OCI-LY3 (cell line): ENCODE results near the gene PLEKHA4.

ENCODE experiments used
- EZH2phosphoT487 ChIP-seq: fragments of 200-600 bp; shearing (Covaris generic); IDR thresholded peaks from 2 replicates; pipeline ENCODE4 v1.6.1; 2018; ENCODE audit warnings: antibody characterized with exemption, mixed run types, low read depth
- TF ChIP-seq, protein P1 (sequence below): fragments of 200-600, 300-600 bp; sonication (generic); IDR thresholded peaks from 2 replicates; pipeline ENCODE4 v1.5.1; 2014; ENCODE audit warnings: antibody characterized with exemption, low read length, low read depth

DNA sequence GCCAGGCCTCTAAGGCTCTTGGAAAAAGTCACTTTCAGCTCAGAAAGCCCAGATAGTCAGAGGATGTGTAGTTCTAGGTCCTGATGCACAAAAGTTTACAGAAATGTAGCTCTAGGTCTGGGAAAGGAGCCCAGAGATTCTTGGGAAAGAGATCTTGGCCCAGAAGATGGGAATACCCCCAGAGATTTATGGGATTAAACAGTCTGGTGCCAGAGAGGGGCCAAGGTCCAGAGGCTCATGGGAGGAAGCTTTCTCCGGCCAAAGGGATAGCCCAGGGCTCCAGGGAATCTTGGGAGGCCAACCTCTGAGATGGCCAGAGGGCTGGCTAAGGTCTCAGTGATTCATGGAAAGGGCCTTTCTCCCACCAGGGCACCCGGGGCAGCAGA lies 72.7 kb downstream of the PLEKHA4 start:
- no peak for TF ChIP-seq EZH2phosphoT487
- TF ChIP-seq, protein P1, sequence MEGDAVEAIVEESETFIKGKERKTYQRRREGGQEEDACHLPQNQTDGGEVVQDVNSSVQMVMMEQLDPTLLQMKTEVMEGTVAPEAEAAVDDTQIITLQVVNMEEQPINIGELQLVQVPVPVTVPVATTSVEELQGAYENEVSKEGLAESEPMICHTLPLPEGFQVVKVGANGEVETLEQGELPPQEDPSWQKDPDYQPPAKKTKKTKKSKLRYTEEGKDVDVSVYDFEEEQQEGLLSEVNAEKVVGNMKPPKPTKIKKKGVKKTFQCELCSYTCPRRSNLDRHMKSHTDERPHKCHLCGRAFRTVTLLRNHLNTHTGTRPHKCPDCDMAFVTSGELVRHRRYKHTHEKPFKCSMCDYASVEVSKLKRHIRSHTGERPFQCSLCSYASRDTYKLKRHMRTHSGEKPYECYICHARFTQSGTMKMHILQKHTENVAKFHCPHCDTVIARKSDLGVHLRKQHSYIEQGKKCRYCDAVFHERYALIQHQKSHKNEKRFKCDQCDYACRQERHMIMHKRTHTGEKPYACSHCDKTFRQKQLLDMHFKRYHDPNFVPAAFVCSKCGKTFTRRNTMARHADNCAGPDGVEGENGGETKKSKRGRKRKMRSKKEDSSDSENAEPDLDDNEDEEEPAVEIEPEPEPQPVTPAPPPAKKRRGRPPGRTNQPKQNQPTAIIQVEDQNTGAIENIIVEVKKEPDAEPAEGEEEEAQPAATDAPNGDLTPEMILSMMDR, result no peak
